Type B pancreatic cell (in vitro differentiated cells): ENCODE data around the gene FAAH. TPM values are rescaled to one million over a fixed set of nuclear protein-coding genes. Genes with fewer than 3 reads are reported as not detected.
"Not testable (repeated sequence)": the region's sequence is repeated elsewhere in the genome, so short reads cannot be mapped to it uniquely, and the experiment has no call there.

Experiments used
- DNase-seq: peaks from one replicate; pipeline ENCODE4 v3.0.0; 2021; ENCODE audit warnings: mixed read lengths; ENCODE audit not compliant: unreplicated experiment; ENCODE audit errors: extremely low spot score
- H3K27ac Mint-ChIP-seq: 2 replicates; pipeline ENCODE4 v1.8.0; 2021; ENCODE audit warnings: mild to moderate bottlenecking, mixed read lengths
- H3K27me3 Mint-ChIP-seq: 2 replicates; pipeline ENCODE4 v1.8.0; 2021; ENCODE audit warnings: mixed read lengths
- H3K36me3 Mint-ChIP-seq: 2 replicates; pipeline ENCODE4 v1.8.0; 2021; ENCODE audit warnings: mixed read lengths
- H3K4me1 Mint-ChIP-seq: one replicate; pipeline ENCODE4 v1.8.0; 2021; ENCODE audit warnings: mixed read lengths; ENCODE audit not compliant: unreplicated experiment
- H3K4me3 Mint-ChIP-seq: 2 replicates; pipeline ENCODE4 v1.8.0; 2021; ENCODE audit warnings: mild to moderate bottlenecking, mixed read lengths
- H3K9me3 Mint-ChIP-seq: 2 replicates; pipeline ENCODE4 v1.8.0; 2021; ENCODE audit warnings: mixed read lengths
- CTCF ChIP-seq: fragments of 200-600 bp; sonication (generic); conservative IDR thresholded peaks from 2 replicates; pipeline ENCODE4 v1.5.0; 2021; ENCODE audit warnings: antibody characterized with exemption, mild to moderate bottlenecking
- long read RNA-seq: library from polyadenylated mRNA; unstranded; transcript quantifications from one replicate; pipeline ENCODE4 v2.0.0, GENCODE V29; 2020
- total RNA-seq: library from RNA; stranded (reverse); gene quantifications from 2 replicates; pipeline ENCODE4 v1.2.1, GENCODE V29; 2021; ENCODE audit warnings: low replicate concordance

FAAH gene
- total RNA-seq = 30.8 and 32.0 TPM in 2 replicates
- long read RNA-seq, partial matches to known transcripts = 0 of 2 reads
- long read RNA-seq, other reads (novel, unspliced or antisense) = 2 of 2 reads

- peaks cover 23% of the 10 kb centered on the region for H3K4me1 Mint-ChIP-seq
- H3K27me3 Mint-ChIP-seq = peaks cover 26% of the 10 kb centered on the region
- peaks cover 4% of the 10 kb centered on the region for H3K36me3 Mint-ChIP-seq
- peaks cover 6% of the 10 kb centered on the region for H3K9me3 Mint-ChIP-seq
- H3K27ac Mint-ChIP-seq = peak within 1 kb of the TSS; percentile 77
- peak within 1 kb of the TSS; percentile 94 for H3K4me3 Mint-ChIP-seq
- DNase-seq = peak; percentile 83
- no peak for TF ChIP-seq CTCF
Measured at GRCh38 chr1:46394108-46394871, at the start of gene FAAH. Gene FAAH, plus strand, starts transcription at chr1:46394317. Its CDS starts 32 bp downstream, at chr1:46394349.

DNA sequence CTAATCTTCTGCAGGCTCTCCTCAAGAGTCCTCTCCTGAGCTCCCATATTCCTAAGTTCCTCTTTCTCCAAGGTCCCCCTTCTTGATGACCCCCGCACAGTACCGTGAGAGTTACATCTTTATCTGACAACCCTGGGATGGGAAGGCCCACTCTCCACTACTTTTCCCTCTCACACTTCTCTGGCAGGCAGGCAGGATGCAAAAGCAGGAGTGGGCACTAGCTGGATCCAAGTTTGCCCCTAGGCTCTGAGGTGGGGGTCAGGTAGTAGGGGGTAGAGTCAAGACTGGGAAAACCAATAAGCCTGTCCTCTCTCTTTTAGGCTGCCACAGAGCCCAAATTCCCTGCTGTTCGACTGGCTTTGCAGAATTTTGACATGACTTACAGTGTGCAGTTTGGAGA, 49.6 kb upstream of the FAAH start:
- H3K36me3 Mint-ChIP-seq = peaks cover 25% of the 10 kb centered on the region
- no peak for TF ChIP-seq CTCF
- no peak overlapping the region for H3K4me3 Mint-ChIP-seq
- H3K27ac Mint-ChIP-seq = no peak overlapping the region
- H3K27me3 Mint-ChIP-seq = no peaks in the 10 kb centered on the region
- H3K4me1 Mint-ChIP-seq = peaks cover 28% of the 10 kb centered on the region
- H3K9me3 Mint-ChIP-seq = no peaks in the 10 kb centered on the region
- DNase-seq = no peak

DNA sequence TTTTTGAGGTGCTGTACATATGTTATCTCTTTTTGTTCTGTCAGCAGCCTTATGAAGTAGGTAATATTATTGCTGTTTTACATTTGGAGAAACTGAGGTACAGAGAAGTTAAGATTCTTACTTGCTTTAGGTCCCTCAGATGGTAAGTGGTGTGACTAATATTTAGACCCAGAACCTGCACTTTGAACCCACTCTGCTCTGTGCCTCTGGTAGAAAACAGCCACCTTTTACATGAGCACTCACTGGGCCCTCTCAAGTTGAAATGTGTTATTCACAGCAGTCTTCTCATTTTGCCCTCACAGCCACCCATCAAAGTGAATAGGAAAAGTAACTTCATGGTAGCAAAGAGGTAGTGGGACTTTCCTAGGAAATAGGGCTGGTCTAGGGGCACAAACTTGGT, 48.8 kb upstream of the FAAH start:
- Mint-ChIP-seq H3K4me3 (no peak overlapping the region), H3K9me3 (no peaks in the 10 kb centered on the region), H3K36me3 (peaks cover 29% of the 10 kb centered on the region), H3K27me3 (no peaks in the 10 kb centered on the region), H3K27ac (no peak overlapping the region), H3K4me1 (peaks cover 25% of the 10 kb centered on the region)
- no peak for DNase-seq
- TF ChIP-seq CTCF = no peak

DNA sequence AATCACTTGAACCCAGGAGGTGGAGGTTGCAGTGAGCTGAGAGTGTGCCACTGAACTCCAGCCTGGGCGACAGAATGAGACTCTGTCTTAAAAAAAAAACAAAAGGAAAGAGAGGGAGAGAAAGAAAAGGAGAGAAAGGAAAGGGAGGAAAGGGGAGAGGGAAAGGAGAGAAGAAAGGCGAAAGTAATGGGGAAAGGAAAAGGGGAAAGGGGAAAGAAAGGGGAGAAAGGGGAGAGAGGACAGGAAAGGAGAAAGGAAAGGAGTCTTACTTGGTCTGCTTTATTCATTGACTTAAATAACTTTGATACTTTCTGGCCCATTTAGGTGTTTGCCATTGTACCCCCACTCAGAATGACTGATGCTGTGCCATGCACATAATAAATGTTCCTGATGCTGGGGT, 41.8 kb upstream of the FAAH start:
- no peak overlapping the region for H3K27ac Mint-ChIP-seq
- peaks cover 31% of the 10 kb centered on the region for H3K36me3 Mint-ChIP-seq
- no peak overlapping the region for H3K4me3 Mint-ChIP-seq
- no peak for DNase-seq
- no peak for TF ChIP-seq CTCF
- H3K9me3 Mint-ChIP-seq = no peaks in the 10 kb centered on the region
- peaks cover 6% of the 10 kb centered on the region for H3K4me1 Mint-ChIP-seq
- no peaks in the 10 kb centered on the region for H3K27me3 Mint-ChIP-seq

- H3K4me3 Mint-ChIP-seq, H3K27me3 Mint-ChIP-seq, H3K9me3 Mint-ChIP-seq, DNase-seq, H3K27ac Mint-ChIP-seq, H3K4me1 Mint-ChIP-seq: not testable (repeated sequence)
- peaks cover 28% of the 10 kb centered on the region for H3K36me3 Mint-ChIP-seq
Measured at GRCh38 chr1:46355920-46356319, 38.2 kb upstream of the FAAH start.

GRCh38 chr1:46362158-46362557, 32.0 kb upstream of the FAAH start:
- no peak for TF ChIP-seq CTCF
- Mint-ChIP-seq H3K9me3 (no peaks in the 10 kb centered on the region), H3K36me3 (peaks cover 25% of the 10 kb centered on the region), H3K27ac (no peak overlapping the region), H3K27me3 (no peaks in the 10 kb centered on the region), H3K4me1 (no peaks in the 10 kb centered on the region), H3K4me3 (no peak overlapping the region)
- no peak for DNase-seq
